ENCODE data around the gene CRADD. TPM values are rescaled to one million over a fixed set of nuclear protein-coding genes. Genes with fewer than 3 reads are reported as not detected.

Gene CRADD
- total and polyA plus RNA-seq, 2 donors (not counting 1 experiment from before 2014, with no cell fraction given) = 5.8 to 15.1 TPM

DNA sequence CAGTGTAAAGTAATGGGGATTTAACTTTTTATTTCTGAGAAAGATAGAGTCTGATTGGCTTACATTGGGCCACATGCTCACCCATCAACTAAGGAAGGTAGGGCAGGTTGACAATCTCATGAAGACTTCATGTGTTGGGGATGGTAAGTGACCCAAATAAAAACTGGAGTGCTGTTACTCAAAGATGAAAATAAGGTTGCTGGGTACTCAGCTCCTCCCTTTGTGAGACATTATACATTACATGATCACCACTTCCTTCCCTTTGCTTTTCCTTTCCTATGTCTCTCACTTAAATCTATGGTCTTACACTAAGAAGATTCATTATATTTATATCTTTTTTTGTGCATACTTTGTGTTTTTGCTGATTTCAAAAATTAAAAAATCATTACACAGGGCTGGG, 247.2 kb downstream of the CRADD start:
- no peaks in the 10 kb centered on the region for H3K79me2 ChIP-seq (ENCODE audit: control insufficient read depth, insufficient read depth, low read length)
- no peak overlapping the region for H2AFZ ChIP-seq (ENCODE audit: insufficient read depth, low read depth, low read length, poor library complexity, severe bottlenecking)
- H3K9ac ChIP-seq (ENCODE audit: low read length) = no peak overlapping the region
- Mint-ChIP-seq H3K4me1 (no peaks in the 10 kb centered on the region), H3K9me3 (ENCODE audit: insufficient read depth) (peaks cover 5% of the 10 kb centered on the region), H3K27me3 (peaks cover 13% of the 10 kb centered on the region), H3K4me3 (no peak overlapping the region), H3K27ac (no peak overlapping the region)
- H3K4me1 ChIP-seq (ENCODE audit: control insufficient read depth in 2 of 2, insufficient read depth in 2 of 2, low read length in 2 of 2) = no peaks in the 10 kb centered on the region
- CTCF ChIA-PET = no interaction called here
- H3K27me3 ChIP-seq (replicated peaks in 1 of 4; ENCODE audit: control extremely low read depth in 1 of 4, control insufficient read depth in 3 of 4, insufficient read depth in 4 of 4, low read length in 3 of 4) = no peaks in the 10 kb centered on the region
- H3K27ac ChIP-seq (ENCODE audit: low read length in 2 of 2) = no peak overlapping the region
- intact Hi-C loops (cut with micrococcal nuclease) = no loop called here
- no peak overlapping the region for H3K4me2 ChIP-seq (replicated peaks; ENCODE audit: low read depth, low read length, poor library complexity, severe bottlenecking)
- H3K9me3 ChIP-seq (ENCODE audit: control extremely low read depth in 1 of 3, control insufficient read depth in 2 of 3, insufficient read depth in 1 of 3, low read length in 2 of 3) = peaks cover 0 to 1% (median 0%) of the 10 kb centered on the region in 3 donors
- POLR2A ChIA-PET = no interaction called here
- TF ChIP-seq EZH2 (IDR thresholded peaks at IDR 0.05; ENCODE audit: borderline replicate concordance, insufficient read depth, low read depth, low read length, poor library complexity, severe bottlenecking) = no peak
- TF ChIP-seq, protein P1, sequence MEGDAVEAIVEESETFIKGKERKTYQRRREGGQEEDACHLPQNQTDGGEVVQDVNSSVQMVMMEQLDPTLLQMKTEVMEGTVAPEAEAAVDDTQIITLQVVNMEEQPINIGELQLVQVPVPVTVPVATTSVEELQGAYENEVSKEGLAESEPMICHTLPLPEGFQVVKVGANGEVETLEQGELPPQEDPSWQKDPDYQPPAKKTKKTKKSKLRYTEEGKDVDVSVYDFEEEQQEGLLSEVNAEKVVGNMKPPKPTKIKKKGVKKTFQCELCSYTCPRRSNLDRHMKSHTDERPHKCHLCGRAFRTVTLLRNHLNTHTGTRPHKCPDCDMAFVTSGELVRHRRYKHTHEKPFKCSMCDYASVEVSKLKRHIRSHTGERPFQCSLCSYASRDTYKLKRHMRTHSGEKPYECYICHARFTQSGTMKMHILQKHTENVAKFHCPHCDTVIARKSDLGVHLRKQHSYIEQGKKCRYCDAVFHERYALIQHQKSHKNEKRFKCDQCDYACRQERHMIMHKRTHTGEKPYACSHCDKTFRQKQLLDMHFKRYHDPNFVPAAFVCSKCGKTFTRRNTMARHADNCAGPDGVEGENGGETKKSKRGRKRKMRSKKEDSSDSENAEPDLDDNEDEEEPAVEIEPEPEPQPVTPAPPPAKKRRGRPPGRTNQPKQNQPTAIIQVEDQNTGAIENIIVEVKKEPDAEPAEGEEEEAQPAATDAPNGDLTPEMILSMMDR (IDR thresholded peaks at IDR 0.05) = no peak
- H3K36me3 ChIP-seq (replicated peaks in 1 of 2; ENCODE audit: control extremely low read depth in 1 of 2, control insufficient read depth in 1 of 2, extremely low read depth in 1 of 2, insufficient read depth in 2 of 2, low read length in 1 of 2) = no peaks in the 10 kb centered on the region
- ATAC-seq (ENCODE audit: low read depth) (no peak), DNase-seq (no peak)
- no peaks in the 10 kb centered on the region for H4K20me1 ChIP-seq (ENCODE audit: control insufficient read depth, insufficient read depth, low read length, poor library complexity, severe bottlenecking)
- H3K4me3 ChIP-seq (ENCODE audit: control extremely low read depth in 1 of 5, extremely low read depth in 1 of 5, insufficient read depth in 1 of 5, low read depth in 2 of 5, low read length in 4 of 5) = no peak overlapping the region

DNA sequence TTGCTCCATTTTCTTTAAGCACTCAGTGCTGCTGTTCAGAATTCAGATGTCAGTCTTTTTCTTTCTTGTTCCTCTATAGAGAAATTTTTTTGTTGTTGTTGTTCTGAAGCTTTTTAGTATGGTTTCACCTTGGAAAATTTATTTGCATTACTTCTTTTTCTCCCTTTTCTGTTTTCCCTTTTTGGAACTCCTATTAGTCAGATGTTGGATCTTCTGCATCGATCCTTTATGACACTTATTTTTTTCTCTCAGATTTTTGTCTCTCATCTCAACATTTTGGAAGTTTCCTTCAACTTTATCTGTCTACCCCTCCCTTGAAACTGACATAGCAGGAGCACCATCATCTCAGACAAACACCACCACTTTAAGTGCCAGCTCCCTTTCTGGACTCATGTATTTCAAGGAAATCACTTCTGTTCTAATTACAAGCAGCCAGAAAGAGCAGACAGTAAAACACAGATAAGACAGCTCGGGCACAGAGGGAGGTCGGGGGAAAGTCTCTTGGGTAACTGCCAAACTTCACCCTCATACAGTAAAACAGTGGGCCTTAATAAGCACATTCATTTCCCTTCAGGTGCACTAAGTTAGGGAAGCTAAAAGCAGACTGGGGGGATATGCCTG, 248.5 kb downstream of the CRADD start:
- WGBS (ENCODE audit: insufficient coverage) = 80% methylated on average over 1 of the region's 3 CpGs
- peaks cover 13% of the 10 kb centered on the region for H3K27me3 Mint-ChIP-seq
- H3K9me3 Mint-ChIP-seq (ENCODE audit: insufficient read depth) = peaks cover 5% of the 10 kb centered on the region
- Histone ChIP-seq H3K9ac (ENCODE audit: low read length) (no peak overlapping the region), H3K27me3 (replicated peaks in 1 of 4; ENCODE audit: control extremely low read depth in 1 of 4, control insufficient read depth in 3 of 4, insufficient read depth in 4 of 4, low read length in 3 of 4) (no peaks in the 10 kb centered on the region), H3K36me3 (replicated peaks in 1 of 2; ENCODE audit: control extremely low read depth in 1 of 2, control insufficient read depth in 1 of 2, extremely low read depth in 1 of 2, insufficient read depth in 2 of 2, low read length in 1 of 2) (no peaks in the 10 kb centered on the region), H3K79me2 (ENCODE audit: control insufficient read depth, insufficient read depth, low read length) (no peaks in the 10 kb centered on the region), H4K20me1 (ENCODE audit: control insufficient read depth, insufficient read depth, low read length, poor library complexity, severe bottlenecking) (no peaks in the 10 kb centered on the region), H3K27ac (ENCODE audit: low read length in 2 of 2) (no peak overlapping the region), H3K4me2 (replicated peaks; ENCODE audit: low read depth, low read length, poor library complexity, severe bottlenecking) (no peak overlapping the region), H2AFZ (ENCODE audit: insufficient read depth, low read depth, low read length, poor library complexity, severe bottlenecking) (no peak overlapping the region), H3K4me3 (ENCODE audit: control extremely low read depth in 1 of 5, extremely low read depth in 1 of 5, insufficient read depth in 1 of 5, low read depth in 2 of 5, low read length in 4 of 5) (no peak overlapping the region), H3K9me3 (ENCODE audit: control extremely low read depth in 1 of 3, control insufficient read depth in 2 of 3, insufficient read depth in 1 of 3, low read length in 2 of 3) (peaks cover 0 to 1% (median 0%) of the 10 kb centered on the region in 3 donors), H3K4me1 (ENCODE audit: control insufficient read depth in 2 of 2, insufficient read depth in 2 of 2, low read length in 2 of 2) (no peaks in the 10 kb centered on the region)
- ATAC-seq (ENCODE audit: low read depth) (no peak), DNase-seq (no peak)
- no peak overlapping the region for H3K27ac Mint-ChIP-seq
- TF ChIP-seq EZH2 (IDR thresholded peaks at IDR 0.05; ENCODE audit: borderline replicate concordance, insufficient read depth, low read depth, low read length, poor library complexity, severe bottlenecking) = no peak
- TF ChIP-seq, protein P1 (IDR thresholded peaks at IDR 0.05) = no peak
- no peaks in the 10 kb centered on the region for H3K4me1 Mint-ChIP-seq
- CTCF ChIA-PET = interaction anchor here (0.6 kb wide), 1 partner anchor 54 kb away, joined by 3 read pairs; no protein-coding TSS in a partner anchor
- H3K4me3 Mint-ChIP-seq = no peak overlapping the region
- POLR2A ChIA-PET = no interaction called here
- intact Hi-C loops (cut with micrococcal nuclease) = no loop called here
